Right kidney (tissue), 1 donor: ENCODE results near the gene ENTHD1.
"Not testable (repeated sequence)": the region's sequence is repeated elsewhere in the genome, so short reads cannot be mapped to it uniquely, and the experiment has no call there.

Experiments
- DNase-seq: peaks from one replicate; pipeline ENCODE4 v3.0.0-alpha.2; 2016

Gene ENTHD1

GRCh38 chr22:39925273-39925672 is 31.7 kb upstream of the ENTHD1 start:
- DNase-seq = no peak

- no peak for DNase-seq
Observed at GRCh38 chr22:39924286-39924685, 30.7 kb upstream of the ENTHD1 start.

- no peak for DNase-seq
Observed at GRCh38 chr22:39923696-39924095, 30.1 kb upstream of the ENTHD1 start.

GRCh38 chr22:39920134-39920743 is 26.7 kb upstream of the ENTHD1 start:
- no peak for DNase-seq

- no peak for DNase-seq
Observed at GRCh38 chr22:39917776-39918495, 24.4 kb upstream of the ENTHD1 start.

GRCh38 chr22:39917197-39917643 is 23.7 kb upstream of the ENTHD1 start:
- DNase-seq = no peak

- no peak for DNase-seq
Observed at GRCh38 chr22:39916496-39916895, 22.9 kb upstream of the ENTHD1 start.

- DNase-seq = no peak
Observed at GRCh38 chr22:39915295-39915726, 21.8 kb upstream of the ENTHD1 start.

- no peak for DNase-seq
Observed at GRCh38 chr22:39914584-39914983, 21.0 kb upstream of the ENTHD1 start.

- DNase-seq = no peak
Observed at GRCh38 chr22:39913886-39914285, 20.3 kb upstream of the ENTHD1 start.

GRCh38 chr22:39913321-39913720 is 19.8 kb upstream of the ENTHD1 start:
- DNase-seq = no peak

- no peak for DNase-seq
Observed at GRCh38 chr22:39910876-39911613, 17.5 kb upstream of the ENTHD1 start.

- DNase-seq = no peak
Observed at GRCh38 chr22:39908737-39909136, 15.2 kb upstream of the ENTHD1 start.

GRCh38 chr22:39908136-39908535 is 14.6 kb upstream of the ENTHD1 start:
- no peak for DNase-seq

GRCh38 chr22:39907605-39908097 is 14.1 kb upstream of the ENTHD1 start:
- no peak for DNase-seq

- no peak for DNase-seq
Observed at GRCh38 chr22:39907047-39907446, 13.5 kb upstream of the ENTHD1 start.

- no peak for DNase-seq
Observed at GRCh38 chr22:39906207-39906606, 12.6 kb upstream of the ENTHD1 start.

GRCh38 chr22:39905687-39906086 is 12.1 kb upstream of the ENTHD1 start:
- DNase-seq = no peak

- DNase-seq = no peak
Observed at GRCh38 chr22:39904862-39905261, 11.3 kb upstream of the ENTHD1 start.

GRCh38 chr22:39904024-39904423 is 10.5 kb upstream of the ENTHD1 start:
- DNase-seq = not testable (repeated sequence)

GRCh38 chr22:39901565-39902146 is 8.1 kb upstream of the ENTHD1 start:
- DNase-seq = no peak

GRCh38 chr22:39900306-39901227 is 7.0 kb upstream of the ENTHD1 start, which contains the start of gene GRAP2:
GRAP2 (plus strand) TSS chr22:39901084; CDS start chr22:39947107, 46,023 bp downstream.
- no peak for DNase-seq
